Upper lobe of left lung (tissue), 6 donors: ENCODE results near the gene INTU. TPM values are rescaled to one million over a fixed set of nuclear protein-coding genes. Genes with fewer than 3 reads are reported as not detected.

Source experiments
- ATAC-seq, 2 donors: fragments of 200-7000 bp; cut with Tn5 transposase; one replicate each; pipeline ENCODE4 v1.9.1; 2022; ENCODE audit warnings: mild to moderate bottlenecking in 2 of 2, moderate library complexity in 2 of 2; ENCODE audit not compliant: low FRiP score in 2 of 2
- DNase-seq, 2 donors: peaks; one replicate each; pipeline ENCODE4 v3.0.0-alpha.2; 2019 to 2020
- H3K27ac ChIP-seq, 4 donors: fragments of 200-600 bp; sonication (generic); one replicate each; pipeline ENCODE4 v1.5.1; 2016 to 2019
- H3K27me3 ChIP-seq, 4 donors: fragments of 200-600 bp; sonication (generic); one replicate each; pipeline ENCODE4 v1.5.1; 2017 to 2019
- H3K36me3 ChIP-seq, 4 donors: fragments of 200-600 bp; sonication (generic); one replicate each; pipeline ENCODE4 v1.5.1; 2016 to 2019
- H3K4me1 ChIP-seq, 4 donors: fragments of 200-600 bp; sonication (generic); one replicate each; pipeline ENCODE4 v1.5.1; 2018 to 2019
- H3K4me3 ChIP-seq, 4 donors: fragments of 200-600 bp; sonication (generic); one replicate each; pipeline ENCODE4 v1.5.1; 2017 to 2019; ENCODE audit warnings: mild to moderate bottlenecking in 2 of 4, moderate library complexity in 1 of 4
- H3K9me3 ChIP-seq, 4 donors: fragments of 200-600 bp; sonication (generic); one replicate each; pipeline ENCODE4 v1.5.1; 2018 to 2019
- EP300 ChIP-seq, 4 donors: sonication (generic); formaldehyde crosslinking; IDR thresholded peaks; one replicate each; pipeline ENCODE4 v1.5.1; 2017; ENCODE audit warnings: antibody characterized with exemption in 4 of 4, control low read depth in 2 of 4
- POLR2A ChIP-seq, 4 donors: fragments of 450-650 bp; IDR thresholded peaks; one replicate each; pipeline ENCODE4 v1.5.1; 2016 to 2017; ENCODE audit warnings: antibody characterized with exemption in 4 of 4, mild to moderate bottlenecking in 2 of 4
- POLR2AphosphoS5 ChIP-seq, 2 donors: sonication (generic); formaldehyde crosslinking; IDR thresholded peaks; one replicate each; pipeline ENCODE4 v1.5.1; 2017; ENCODE audit warnings: antibody characterized with exemption in 2 of 2
- WGBS, 2 donors: methylation state at CpG; one replicate each; pipeline ENCODE4 v1.1.5; 2017 to 2018; 5-methylcytosine and 5-hydroxymethylcytosine counted together
- total RNA-seq, 6 donors: library from RNA; depleted of rRNA in 4 of 6; stranded (reverse); fragments of >200 nt in 4 of 6; gene quantifications; one replicate each; pipeline versions ENCODE4 v1.1.0 to v1.2.1, GENCODE V29; 2016 to 2021
- TF ChIP-seq, protein P1 (sequence below), 6 experiments: fragments of 450-650 bp in 4 of 6; fragments of 200-600 bp in 2 of 6; sonication (generic) in 2 of 6; IDR thresholded peaks; one replicate each; pipeline ENCODE4 v1.5.1; 2016 to 2019; ENCODE audit warnings: antibody characterized with exemption in 6 of 6
- donor health status: DM: no; HTN: no; CAD: no; lungs with moderate emphysema.
- donor health status: DM: no; HTN: yes; CAD: no; lungs with severe emphysema.

The INTU gene
- total RNA-seq, 6 donors from 2014 or later = 5.1 to 16.8 (median 9.9) TPM

DNA sequence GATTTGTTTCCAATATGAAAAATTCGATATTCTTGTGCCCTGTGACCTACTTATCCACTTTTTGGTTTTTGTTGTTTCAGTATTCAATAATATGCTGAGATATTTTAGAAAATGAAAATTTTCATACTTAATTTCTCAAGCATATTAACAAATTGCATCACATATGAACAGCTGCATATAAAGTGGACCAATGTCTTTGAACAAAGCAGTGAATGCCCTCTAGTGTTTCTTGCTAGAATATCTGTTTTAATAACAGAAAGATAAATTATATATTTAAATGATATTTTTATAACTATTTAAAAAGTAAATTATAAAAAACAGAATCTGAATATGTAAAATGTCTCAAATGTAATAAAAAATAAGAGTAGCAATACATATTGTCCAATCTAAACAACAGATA, 31.7 kb upstream of the INTU start:
- DNase-seq = no peak

DNA sequence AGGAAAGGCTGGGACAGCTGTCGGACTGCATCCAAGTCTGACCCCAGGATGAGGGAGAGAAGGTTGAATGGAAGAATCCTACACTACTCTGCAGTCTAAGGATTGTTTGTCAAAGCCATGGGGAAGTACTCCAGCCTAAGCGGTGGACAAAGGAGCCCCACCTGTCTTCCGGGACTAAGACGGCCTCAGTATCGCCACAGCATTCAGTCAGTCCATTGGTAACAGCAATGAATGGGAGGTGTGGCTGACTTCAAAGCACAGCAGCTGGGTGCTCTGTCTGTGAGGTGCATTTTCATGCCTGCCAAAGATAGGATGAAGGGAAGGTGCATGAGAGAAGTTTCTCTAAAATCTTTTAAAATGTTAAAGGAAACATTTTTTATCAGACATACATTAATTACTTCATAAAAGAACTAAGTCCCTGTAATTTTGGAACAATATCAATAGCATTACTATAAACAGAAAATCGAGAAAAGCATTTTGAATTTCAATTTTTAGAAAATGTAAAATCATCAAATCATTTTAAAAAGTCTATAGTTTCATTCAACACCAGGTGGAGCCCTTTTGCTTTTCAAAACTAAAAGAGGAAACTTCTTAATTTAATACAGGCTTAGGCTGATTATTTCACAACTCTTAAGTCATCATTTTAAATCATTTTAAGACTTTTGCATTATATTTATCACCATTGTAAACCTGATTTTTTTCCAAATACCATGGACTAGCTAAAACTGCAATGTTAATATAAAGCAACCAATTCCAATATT, 27.6 kb upstream of the INTU start:
- ATAC-seq (no peak), DNase-seq (no peak)
- H3K27me3 ChIP-seq = no peaks in the 10 kb centered on the region
- H3K4me3 ChIP-seq = no peak overlapping the region
- H3K9me3 ChIP-seq = no peaks in the 10 kb centered on the region
- no peak overlapping the region for H3K27ac ChIP-seq
- TF ChIP-seq, protein P1, sequence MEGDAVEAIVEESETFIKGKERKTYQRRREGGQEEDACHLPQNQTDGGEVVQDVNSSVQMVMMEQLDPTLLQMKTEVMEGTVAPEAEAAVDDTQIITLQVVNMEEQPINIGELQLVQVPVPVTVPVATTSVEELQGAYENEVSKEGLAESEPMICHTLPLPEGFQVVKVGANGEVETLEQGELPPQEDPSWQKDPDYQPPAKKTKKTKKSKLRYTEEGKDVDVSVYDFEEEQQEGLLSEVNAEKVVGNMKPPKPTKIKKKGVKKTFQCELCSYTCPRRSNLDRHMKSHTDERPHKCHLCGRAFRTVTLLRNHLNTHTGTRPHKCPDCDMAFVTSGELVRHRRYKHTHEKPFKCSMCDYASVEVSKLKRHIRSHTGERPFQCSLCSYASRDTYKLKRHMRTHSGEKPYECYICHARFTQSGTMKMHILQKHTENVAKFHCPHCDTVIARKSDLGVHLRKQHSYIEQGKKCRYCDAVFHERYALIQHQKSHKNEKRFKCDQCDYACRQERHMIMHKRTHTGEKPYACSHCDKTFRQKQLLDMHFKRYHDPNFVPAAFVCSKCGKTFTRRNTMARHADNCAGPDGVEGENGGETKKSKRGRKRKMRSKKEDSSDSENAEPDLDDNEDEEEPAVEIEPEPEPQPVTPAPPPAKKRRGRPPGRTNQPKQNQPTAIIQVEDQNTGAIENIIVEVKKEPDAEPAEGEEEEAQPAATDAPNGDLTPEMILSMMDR (IDR thresholded peaks at IDR 0.05) = peak in 4 of 6 experiments; percentile 30 to 50 (median 46)
- TF ChIP-seq POLR2AphosphoS5 (IDR thresholded peaks at IDR 0.05) = no peak
- WGBS, 2 donors = 15% methylated on average over 6 of the region's 6 CpGs
- no peaks in the 10 kb centered on the region for H3K36me3 ChIP-seq
- no peaks in the 10 kb centered on the region for H3K4me1 ChIP-seq

More for the DNA sequence above, 31.7 kb upstream of the INTU start:
- 88 to 93% methylated on average over 1 of the region's 1 CpG for WGBS, 2 donors
- Histone ChIP-seq H3K27ac (no peak overlapping the region), H3K36me3 (no peaks in the 10 kb centered on the region), H3K4me1 (no peaks in the 10 kb centered on the region), H3K4me3 (no peak overlapping the region), H3K27me3 (no peaks in the 10 kb centered on the region), H3K9me3 (no peaks in the 10 kb centered on the region)
- TF ChIP-seq EP300 (IDR thresholded peaks at IDR 0.05) = no peak
- TF ChIP-seq POLR2AphosphoS5 (IDR thresholded peaks at IDR 0.05) = no peak
- TF ChIP-seq, protein P1 (IDR thresholded peaks at IDR 0.05) = no peak
- no peak for TF ChIP-seq POLR2A (IDR thresholded peaks at IDR 0.05)
- ATAC-seq = no peak

DNA sequence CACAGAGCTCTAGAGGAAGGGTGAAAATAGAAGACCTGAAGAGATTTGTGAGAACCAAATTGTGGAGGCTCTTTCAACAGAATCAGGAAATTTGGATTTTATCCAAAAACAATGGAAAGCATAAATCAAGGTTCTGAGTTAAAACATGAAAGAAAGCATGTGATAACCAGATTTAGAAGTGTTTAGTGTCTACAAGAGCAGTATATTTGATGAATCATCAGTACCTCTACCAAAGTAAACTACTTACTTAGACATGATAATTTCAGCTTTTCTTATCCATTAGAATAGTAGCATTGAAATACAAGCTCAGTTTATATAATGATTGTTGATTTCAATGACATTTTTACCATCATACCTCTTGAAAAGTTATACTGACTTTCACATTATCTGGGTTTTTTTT, 25.9 kb upstream of the INTU start:
- Histone ChIP-seq H3K27me3 (no peaks in the 10 kb centered on the region), H3K27ac (no peak overlapping the region), H3K4me3 (no peak overlapping the region), H3K9me3 (no peaks in the 10 kb centered on the region), H3K36me3 (no peaks in the 10 kb centered on the region), H3K4me1 (no peaks in the 10 kb centered on the region)
- DNase-seq = no peak
- no peak for ATAC-seq
- TF ChIP-seq, protein P1 (IDR thresholded peaks at IDR 0.05) = no peak
- TF ChIP-seq POLR2A (IDR thresholded peaks at IDR 0.05) (no peak), EP300 (IDR thresholded peaks at IDR 0.05) (no peak), POLR2AphosphoS5 (IDR thresholded peaks at IDR 0.05) (no peak)

DNA sequence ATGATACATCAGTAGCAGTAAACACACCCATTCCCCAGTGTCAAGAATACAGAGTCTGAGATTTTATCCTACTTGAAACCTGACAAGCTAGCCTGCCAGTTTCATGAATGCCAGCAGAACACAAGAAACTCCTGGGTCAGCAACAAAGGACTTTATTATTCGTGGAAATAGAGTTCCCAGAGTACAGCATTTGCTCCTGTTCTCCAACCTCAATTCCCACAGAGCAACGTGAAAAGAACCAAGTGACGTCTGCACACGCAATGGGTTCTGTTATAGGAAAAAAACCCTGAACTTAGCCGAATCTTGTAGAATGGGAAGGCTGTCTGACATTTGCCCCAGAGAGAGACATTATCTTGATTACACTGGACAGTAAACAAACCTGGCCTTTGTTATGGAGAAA, 23.3 kb upstream of the INTU start:
- WGBS, 2 donors = 64 to 66% methylated on average over 5 of the region's 5 CpGs
- ATAC-seq = no peak
- no peak for DNase-seq

DNA sequence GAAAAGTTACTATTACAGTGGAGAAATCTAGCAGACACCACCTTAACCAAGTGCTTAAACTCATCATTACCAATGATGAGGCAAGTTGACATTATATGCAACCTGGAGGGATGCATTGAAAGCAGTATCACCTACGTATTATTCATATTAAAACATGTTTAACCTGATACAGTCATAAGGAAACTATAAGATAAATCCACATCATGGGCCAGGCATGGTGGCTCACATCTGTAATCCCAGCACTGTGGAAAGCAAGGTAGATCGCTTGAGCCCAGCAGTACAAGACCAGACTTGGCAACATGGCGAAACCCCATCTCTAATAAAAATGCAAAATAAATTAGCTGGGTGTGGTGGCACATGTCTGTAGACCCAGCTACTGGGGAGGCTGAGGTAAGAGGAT, 22.3 kb upstream of the INTU start:
- H3K27ac ChIP-seq = no peak overlapping the region
- 76 to 93% methylated on average over 3 of the region's 3 CpGs for WGBS, 2 donors

More for the DNA sequence above, 23.3 kb upstream of the INTU start:
- no peaks in the 10 kb centered on the region for H3K9me3 ChIP-seq
- H3K36me3 ChIP-seq = no peaks in the 10 kb centered on the region
- TF ChIP-seq POLR2AphosphoS5 (IDR thresholded peaks at IDR 0.05) = no peak
- H3K4me1 ChIP-seq = no peaks in the 10 kb centered on the region
- no peaks in the 10 kb centered on the region for H3K27me3 ChIP-seq
- H3K4me3 ChIP-seq = no peak overlapping the region
- no peak overlapping the region for H3K27ac ChIP-seq

More for the DNA sequence above, 22.3 kb upstream of the INTU start:
- TF ChIP-seq EP300 (IDR thresholded peaks at IDR 0.05) = no peak
- TF ChIP-seq POLR2AphosphoS5 (IDR thresholded peaks at IDR 0.05) = no peak
- TF ChIP-seq POLR2A (IDR thresholded peaks at IDR 0.05) = no peak
- TF ChIP-seq, protein P1 (IDR thresholded peaks at IDR 0.05) = no peak
- H3K4me1 ChIP-seq = no peaks in the 10 kb centered on the region
- no peaks in the 10 kb centered on the region for H3K27me3 ChIP-seq
- no peaks in the 10 kb centered on the region for H3K9me3 ChIP-seq
- H3K36me3 ChIP-seq = no peaks in the 10 kb centered on the region
- no peak overlapping the region for H3K4me3 ChIP-seq
- ATAC-seq (no peak), DNase-seq (no peak)
